Upper lobe of left lung (tissue), 6 donors: ENCODE results near the gene TBX6. TPM values are rescaled to one million over a fixed set of nuclear protein-coding genes. Genes with fewer than 3 reads are reported as not detected.

Experiments
- ATAC-seq, 2 donors: fragments of 200-7000 bp; cut with Tn5 transposase; one replicate each; pipeline ENCODE4 v1.9.1; 2022; ENCODE audit warnings: mild to moderate bottlenecking in 2 of 2, moderate library complexity in 2 of 2; ENCODE audit not compliant: low FRiP score in 2 of 2
- DNase-seq, 2 donors: peaks; one replicate each; pipeline ENCODE4 v3.0.0-alpha.2; 2019 to 2020
- H3K27ac ChIP-seq, 4 donors: fragments of 200-600 bp; sonication (generic); one replicate each; pipeline ENCODE4 v1.5.1; 2016 to 2019
- H3K27me3 ChIP-seq, 4 donors: fragments of 200-600 bp; sonication (generic); one replicate each; pipeline ENCODE4 v1.5.1; 2017 to 2019
- H3K36me3 ChIP-seq, 4 donors: fragments of 200-600 bp; sonication (generic); one replicate each; pipeline ENCODE4 v1.5.1; 2016 to 2019
- H3K4me1 ChIP-seq, 4 donors: fragments of 200-600 bp; sonication (generic); one replicate each; pipeline ENCODE4 v1.5.1; 2018 to 2019
- H3K4me3 ChIP-seq, 4 donors: fragments of 200-600 bp; sonication (generic); one replicate each; pipeline ENCODE4 v1.5.1; 2017 to 2019; ENCODE audit warnings: mild to moderate bottlenecking in 2 of 4, moderate library complexity in 1 of 4
- H3K9me3 ChIP-seq, 4 donors: fragments of 200-600 bp; sonication (generic); one replicate each; pipeline ENCODE4 v1.5.1; 2018 to 2019
- CTCF ChIP-seq, 6 experiments: fragments of 450-650 bp in 4 of 6; fragments of 200-600 bp in 2 of 6; sonication (generic) in 2 of 6; IDR thresholded peaks; one replicate each; pipeline ENCODE4 v1.5.1; 2016 to 2019; ENCODE audit warnings: antibody characterized with exemption in 6 of 6
- EP300 ChIP-seq, 4 donors: sonication (generic); formaldehyde crosslinking; IDR thresholded peaks; one replicate each; pipeline ENCODE4 v1.5.1; 2017; ENCODE audit warnings: antibody characterized with exemption in 4 of 4, control low read depth in 2 of 4
- POLR2A ChIP-seq, 4 donors: fragments of 450-650 bp; IDR thresholded peaks; one replicate each; pipeline ENCODE4 v1.5.1; 2016 to 2017; ENCODE audit warnings: antibody characterized with exemption in 4 of 4, mild to moderate bottlenecking in 2 of 4
- POLR2AphosphoS5 ChIP-seq, 2 donors: sonication (generic); formaldehyde crosslinking; IDR thresholded peaks; one replicate each; pipeline ENCODE4 v1.5.1; 2017; ENCODE audit warnings: antibody characterized with exemption in 2 of 2
- WGBS, 2 donors: methylation state at CpG; one replicate each; pipeline ENCODE4 v1.1.5; 2017 to 2018; 5-methylcytosine and 5-hydroxymethylcytosine counted together
- total RNA-seq, 6 donors: library from RNA; depleted of rRNA in 4 of 6; stranded (reverse); fragments of >200 nt in 4 of 6; gene quantifications; one replicate each; pipeline versions ENCODE4 v1.1.0 to v1.2.1, GENCODE V29; 2016 to 2021
- donor health status: DM: no; HTN: no; CAD: no; lungs with moderate emphysema.
- donor health status: DM: no; HTN: yes; CAD: no; lungs with severe emphysema.

The TBX6 gene
- total RNA-seq, 6 donors from 2014 or later, result 0.69 to 9.4 (median 1.4) TPM

DNA sequence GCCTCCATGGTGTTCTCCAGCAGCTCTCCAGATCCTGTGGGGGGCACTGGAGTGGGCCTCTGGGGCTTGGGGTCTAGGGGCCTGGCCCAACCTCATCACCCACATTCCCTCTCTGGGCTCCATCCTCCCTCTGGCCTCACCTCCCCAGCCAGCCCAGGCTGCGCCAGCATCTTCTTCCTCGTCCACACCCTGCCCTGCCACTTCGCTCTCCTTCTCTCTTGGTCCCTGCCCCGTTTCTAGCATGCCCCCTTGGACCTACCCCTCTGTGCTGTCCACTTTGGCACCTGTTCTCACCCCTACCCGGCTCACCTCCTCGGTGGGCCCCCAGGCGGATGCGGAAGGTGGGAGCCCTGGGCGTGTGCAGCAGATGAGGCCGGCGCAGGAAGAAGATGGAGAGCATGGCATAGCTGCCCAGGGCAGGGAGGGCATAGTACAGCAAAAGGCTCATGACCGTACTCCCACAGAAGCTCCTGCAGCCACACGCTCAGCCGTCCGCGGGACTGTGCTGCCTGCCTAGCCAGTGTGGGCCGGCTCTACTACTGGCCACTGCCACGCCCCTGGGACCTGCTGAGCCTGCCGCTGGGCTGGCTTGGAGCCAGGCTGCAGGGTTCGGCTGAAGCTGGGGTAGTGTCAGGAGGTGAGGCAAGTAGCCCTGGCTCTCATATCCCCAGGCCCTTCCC is 21.4 kb upstream of the TBX6 start, which contains the start of gene GDPD3:
GDPD3 (minus strand) TSS at position 507 of the 680 bp plus-strand sequence; CDS start at position 448, 59 bp downstream.
- peak in 1 of 2 donors; percentile 51 for ATAC-seq
- peak within 1 kb of the TSS in 3 of 4 donors; percentile 33 to 67 (median 66) for H3K27ac ChIP-seq

DNA sequence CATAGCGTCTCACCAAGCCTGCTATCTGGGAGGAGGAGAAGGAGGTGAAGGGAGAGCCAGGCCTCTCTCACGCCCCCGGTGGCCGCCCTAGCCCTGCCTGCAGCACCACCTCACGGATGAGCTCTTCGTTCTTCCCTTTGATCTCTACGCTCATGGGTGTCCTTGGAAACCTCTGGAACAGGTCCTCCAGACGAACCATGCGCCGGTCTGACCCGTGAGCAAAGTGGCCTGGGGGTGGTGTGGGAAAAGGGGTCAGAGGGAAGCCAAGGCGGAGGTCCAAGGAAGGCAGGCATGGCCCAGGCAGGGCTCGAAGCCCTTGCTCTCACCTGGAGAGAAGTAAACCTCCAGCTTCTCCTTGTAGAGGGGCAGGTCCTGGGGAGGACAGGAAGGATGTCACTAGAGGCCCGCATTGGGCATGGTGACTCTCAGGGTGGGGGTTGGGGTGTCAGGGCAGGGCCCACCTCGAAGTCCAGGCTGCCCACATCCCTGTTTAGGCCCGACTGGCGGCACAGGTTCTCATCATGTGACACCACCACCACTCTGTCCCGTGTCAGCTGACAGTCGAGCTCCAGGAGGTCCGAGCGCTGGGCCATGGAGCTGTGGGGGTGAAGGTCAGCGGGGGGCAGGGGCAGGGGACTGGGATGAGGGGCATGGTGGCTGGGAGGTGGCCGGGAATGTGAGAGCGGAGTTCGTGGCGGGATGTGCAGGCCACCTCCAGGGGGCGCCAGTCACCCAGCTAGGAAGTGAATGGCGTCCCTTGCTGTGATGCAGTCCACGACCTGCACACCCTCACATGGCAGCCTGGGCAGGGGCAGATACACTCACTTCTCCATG is 20.7 kb upstream of the TBX6 start:
- H3K27ac ChIP-seq, result peak overlapping the region in 1 of 4 donors; percentile 33
- WGBS, 2 donors, result 85 to 88% methylated on average over 25 to 29 of the region's 29 CpGs
- peaks cover 9 to 32% (median 15%) of the 10 kb centered on the region in 4 donors for H3K4me1 ChIP-seq
- TF ChIP-seq CTCF (IDR thresholded peaks at IDR 0.05), result peak; percentile 55 to 80 (median 72)
- TF ChIP-seq POLR2AphosphoS5 (IDR thresholded peaks at IDR 0.05), result no peak
- no peaks in the 10 kb centered on the region for H3K9me3 ChIP-seq
- peaks cover 3 to 94% (median 64%) of the 10 kb centered on the region in 4 donors for H3K36me3 ChIP-seq
- H3K4me3 ChIP-seq, result no peak overlapping the region
- H3K27me3 ChIP-seq, result no peaks in the 10 kb centered on the region
- ATAC-seq, result peak; percentile 44 to 69
- DNase-seq, result peak; percentile 62 to 87

More for the DNA sequence above, 21.4 kb upstream of the TBX6 start, which contains the start of gene GDPD3:
- Histone ChIP-seq H3K36me3 (peaks cover 10 to 94% (median 64%) of the 10 kb centered on the region in 4 donors), H3K4me3 (no peak within 1 kb of the TSS), H3K4me1 (peaks cover 9 to 32% (median 15%) of the 10 kb centered on the region in 4 donors), H3K27me3 (no peaks in the 10 kb centered on the region), H3K9me3 (no peaks in the 10 kb centered on the region)
- DNase-seq, result peak; percentile 48 to 74
- TF ChIP-seq POLR2AphosphoS5 (IDR thresholded peaks at IDR 0.05) (no peak), EP300 (IDR thresholded peaks at IDR 0.05) (no peak), CTCF (IDR thresholded peaks at IDR 0.05) (no peak), POLR2A (IDR thresholded peaks at IDR 0.05) (no peak)
- WGBS, 2 donors, result 84 to 96% methylated on average over 12 to 20 of the region's 20 CpGs

GRCh38 chr16:30110661-30111060 is 18.9 kb upstream of the TBX6 start:
- WGBS, 2 donors, result 69 to 71% methylated on average over 7 of the region's 7 CpGs
- ATAC-seq (no peak), DNase-seq (no peak)
- Histone ChIP-seq H3K9me3 (no peaks in the 10 kb centered on the region), H3K27ac (no peak overlapping the region), H3K27me3 (no peaks in the 10 kb centered on the region), H3K36me3 (peaks cover 0 to 92% (median 50%) of the 10 kb centered on the region in 4 donors), H3K4me1 (peaks cover 9 to 30% (median 15%) of the 10 kb centered on the region in 4 donors), H3K4me3 (no peak overlapping the region)
- TF ChIP-seq POLR2A (IDR thresholded peaks at IDR 0.05) (no peak), POLR2AphosphoS5 (IDR thresholded peaks at IDR 0.05) (no peak), CTCF (IDR thresholded peaks at IDR 0.05) (no peak), EP300 (IDR thresholded peaks at IDR 0.05) (no peak)

- no peak overlapping the region for H3K4me3 ChIP-seq
- ATAC-seq, result no peak
- H3K4me1 ChIP-seq, result peaks cover 0 to 11% (median 3%) of the 10 kb centered on the region in 4 donors
- 83 to 87% methylated on average over 11 to 15 of the region's 15 CpGs for WGBS, 2 donors
- H3K36me3 ChIP-seq, result peaks cover 0 to 87% (median 35%) of the 10 kb centered on the region in 4 donors
- no peaks in the 10 kb centered on the region for H3K27me3 ChIP-seq
- no peaks in the 10 kb centered on the region for H3K9me3 ChIP-seq
- no peak for TF ChIP-seq EP300 (IDR thresholded peaks at IDR 0.05)
- no peak for TF ChIP-seq CTCF (IDR thresholded peaks at IDR 0.05)
- no peak for TF ChIP-seq POLR2AphosphoS5 (IDR thresholded peaks at IDR 0.05)
- no peak for TF ChIP-seq POLR2A (IDR thresholded peaks at IDR 0.05)
- DNase-seq, result no peak
- H3K27ac ChIP-seq, result no peak overlapping the region
Measured at GRCh38 chr16:30108059-30108850, 16.5 kb upstream of the TBX6 start.
